Stimulated activated CD4-positive, alpha-beta T cell treated with anti-CD3 and anti-CD28 coated beads, TNF-alpha, amount 100 ng/mL, for 1 hour (primary cell): ENCODE data around the gene CDKN2C.

Source experiments
- DNase-seq, 3 donors: peaks; one replicate each; pipeline ENCODE4 v3.0.0-alpha.2; 2020; ENCODE audit warnings: low read depth in 3 of 3, low spot score in 1 of 3

The CDKN2C gene

DNA sequence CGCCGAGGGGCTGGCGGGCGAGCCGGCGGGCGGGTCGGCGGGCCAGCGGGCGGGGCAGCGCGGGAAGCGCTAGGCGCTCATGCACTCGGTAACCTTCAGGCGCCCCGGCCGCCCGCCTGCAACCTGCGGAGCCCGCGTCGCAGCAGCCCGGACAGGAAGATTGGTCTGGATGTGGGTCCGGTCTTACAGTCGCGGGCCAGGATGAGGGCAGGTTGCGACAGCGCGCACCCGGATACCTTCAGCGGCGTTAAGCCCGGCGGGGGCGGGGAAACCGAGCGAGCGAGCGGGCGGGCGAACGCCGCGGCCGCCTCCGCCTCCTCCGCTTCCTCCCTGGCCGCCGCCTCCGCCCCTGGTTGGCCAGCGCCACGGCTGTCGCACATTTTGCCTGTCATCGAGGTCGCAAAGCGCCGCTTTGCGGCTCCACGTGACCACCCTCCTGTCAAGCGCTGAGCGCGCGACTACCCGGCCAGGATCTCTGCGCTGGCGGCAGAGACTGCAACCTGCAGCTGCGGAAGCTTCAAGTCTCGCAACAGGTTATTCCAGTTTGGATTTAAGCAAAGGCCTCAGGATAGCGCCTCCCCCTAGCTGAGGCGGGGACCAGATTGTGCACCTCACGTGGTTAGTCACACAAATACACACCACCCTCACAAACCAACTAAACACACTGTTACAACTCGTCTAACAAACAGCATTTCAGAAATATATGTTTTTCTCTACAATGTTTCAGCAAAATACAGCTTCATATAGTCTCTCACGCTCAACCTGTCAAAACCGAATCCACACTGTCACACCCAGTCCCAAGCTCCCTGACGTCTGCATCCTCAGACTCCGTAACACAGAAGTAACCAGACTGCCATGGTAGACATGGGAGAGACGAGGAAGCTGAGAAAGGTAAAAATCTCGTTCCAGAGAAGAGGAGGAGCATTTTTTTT lies 9.9 kb upstream of the CDKN2C start, which contains the start of gene FAF1:
FAF1 (minus strand) TSS at position 355 of the 932 bp plus-strand sequence. CDS start 456 bp downstream, outside the sequence.
- peak; percentile 89 to 94 (median 91) for DNase-seq

DNA sequence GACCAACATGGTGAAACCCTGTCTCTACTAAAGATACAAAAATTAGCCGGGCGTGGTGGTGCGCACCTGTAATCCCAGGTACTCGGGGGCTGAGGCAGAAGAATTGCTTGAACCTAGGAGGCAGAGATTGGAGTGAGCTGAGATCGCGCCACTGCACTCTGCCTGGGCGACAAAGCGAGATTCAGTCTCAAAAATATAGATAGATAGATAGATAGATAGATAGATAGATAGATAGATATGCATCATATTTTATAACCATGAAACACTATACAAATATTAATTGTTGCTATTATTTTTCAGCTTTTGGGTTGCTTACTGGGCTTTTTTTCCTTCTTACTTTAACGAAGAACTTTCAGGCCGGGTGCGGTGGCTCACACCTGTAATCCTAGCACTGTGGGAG lies 5.2 kb upstream of the CDKN2C start:
- no peak for DNase-seq

DNA sequence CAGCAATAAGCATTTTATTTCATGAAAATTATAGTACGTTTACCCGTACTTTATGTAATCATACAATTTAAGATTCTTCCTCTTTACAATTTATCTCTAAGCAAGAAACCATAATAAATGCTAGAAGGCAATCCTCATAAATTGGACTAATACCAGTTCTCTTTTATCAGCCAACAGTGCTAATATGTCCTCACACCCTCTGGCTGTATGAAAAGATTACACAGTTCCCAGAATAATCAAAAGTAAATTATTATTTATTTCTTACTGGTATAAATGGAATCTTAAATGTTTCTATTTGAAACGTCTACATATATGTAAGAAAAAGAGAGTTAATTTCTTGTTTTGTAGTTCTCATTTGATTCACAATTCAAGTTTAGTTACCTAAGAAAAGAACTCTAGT lies 3.1 kb upstream of the CDKN2C start:
- no peak for DNase-seq

DNA sequence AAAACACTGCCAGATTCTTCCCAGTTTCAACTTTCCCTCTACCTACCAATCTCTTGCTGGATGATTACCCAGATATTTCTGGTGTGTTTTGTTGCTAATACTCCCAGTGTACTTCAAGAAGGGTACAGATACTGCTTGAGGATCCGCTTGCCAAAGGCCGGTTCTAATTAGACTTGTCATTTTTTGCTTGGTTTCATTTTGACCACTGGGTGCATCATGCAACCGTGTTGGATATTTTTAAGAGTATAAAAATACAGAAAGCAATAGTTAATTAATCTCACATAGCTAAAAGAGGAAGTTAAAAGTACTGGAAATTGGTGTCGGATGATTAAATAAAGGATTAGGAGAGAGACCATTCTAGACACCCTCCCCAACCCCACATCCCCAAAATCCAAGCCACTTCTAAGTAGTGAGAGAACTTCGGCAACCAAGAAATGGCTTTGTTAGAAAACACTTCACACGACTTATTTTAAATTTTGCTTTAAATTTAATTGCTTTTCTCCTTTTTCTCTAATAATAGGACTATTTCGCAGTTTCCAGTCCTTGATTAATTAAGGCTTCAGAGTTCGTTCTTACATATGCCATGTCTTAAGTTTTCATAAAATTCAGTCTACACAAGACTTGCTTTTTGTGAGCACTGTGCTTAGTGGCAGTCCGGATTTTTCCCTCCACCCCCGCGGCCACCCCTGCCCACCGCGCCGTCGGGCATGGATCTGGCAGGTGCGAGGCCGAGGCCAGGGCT lies 2.5 kb upstream of the CDKN2C start:
- DNase-seq, result no peak

DNA sequence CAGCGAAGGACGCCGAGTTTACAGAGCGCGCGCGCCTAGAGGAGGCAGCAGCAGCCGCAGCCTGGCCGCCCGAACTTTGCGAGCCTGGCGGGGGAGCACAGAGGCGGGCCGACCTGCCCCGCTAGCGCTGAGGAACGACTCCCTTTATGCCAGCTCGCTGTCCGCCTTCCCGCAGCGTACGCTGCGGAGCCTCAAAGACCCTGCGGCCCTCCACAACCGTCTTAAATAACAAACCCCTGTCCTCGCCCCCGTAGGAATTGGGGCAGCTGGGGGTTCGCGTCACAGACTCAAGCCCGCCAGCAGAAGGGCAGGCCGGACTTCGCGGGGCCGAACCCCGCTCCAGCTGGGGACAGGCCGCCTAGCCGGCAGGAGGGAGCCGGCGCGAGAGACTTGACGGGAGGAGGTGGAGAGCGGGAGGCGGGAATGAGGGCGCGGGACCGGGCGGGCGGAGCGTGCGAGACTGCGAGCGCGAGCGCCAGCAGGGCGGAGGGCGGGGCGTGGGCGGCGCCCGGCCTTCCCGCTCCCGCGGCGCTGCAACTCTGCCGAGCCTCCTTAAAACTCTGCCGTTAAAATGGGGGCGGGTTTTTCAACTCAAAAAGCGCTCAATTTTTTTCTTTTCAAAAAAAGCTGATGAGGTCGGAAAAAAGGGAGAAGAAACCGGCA lies 1.8 kb upstream of the CDKN2C start:
- DNase-seq, result peak in 2 of 3 donors; percentile 55 to 68

DNA sequence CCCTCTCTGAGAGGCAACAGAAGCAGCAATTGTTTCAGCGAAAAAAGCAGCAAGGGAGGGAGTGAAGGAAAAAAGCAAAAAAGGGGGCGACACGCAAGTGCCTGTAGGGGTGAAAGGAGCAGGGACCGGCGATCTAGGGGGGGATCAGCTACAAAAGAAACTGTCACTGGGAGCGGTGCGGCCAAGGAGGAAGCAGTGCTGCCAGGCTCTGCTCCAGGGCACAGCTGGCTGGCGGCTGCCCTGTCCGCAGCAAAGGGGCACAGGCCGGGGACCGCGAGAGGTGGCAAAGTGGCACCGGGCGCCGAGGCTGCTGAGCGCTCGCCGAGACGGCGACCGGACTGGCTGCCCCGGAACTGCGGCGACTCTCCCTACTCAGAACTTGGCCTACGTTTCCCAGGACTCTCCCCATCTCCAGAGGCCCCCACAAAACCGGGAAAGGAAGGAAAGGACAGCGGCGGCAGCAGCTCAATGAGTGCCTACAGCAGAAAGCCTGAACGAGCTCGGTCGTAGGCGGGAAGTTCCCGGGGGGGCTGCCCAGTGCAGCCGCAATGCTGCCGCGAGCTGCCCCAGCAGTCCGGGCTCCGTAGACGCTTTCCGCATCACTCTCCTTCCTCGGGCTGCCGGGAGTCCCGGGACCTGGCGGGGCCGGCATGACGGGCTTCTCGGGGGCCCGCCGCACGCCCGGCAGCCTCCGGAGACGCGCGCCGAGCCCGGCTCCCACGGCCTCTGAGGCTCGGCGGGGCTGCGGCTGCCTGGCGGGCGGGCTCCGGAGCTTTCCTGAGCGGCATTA lies 1.0 kb upstream of the CDKN2C start:
- DNase-seq, result peak in 1 of 3 donors; percentile 33

DNA sequence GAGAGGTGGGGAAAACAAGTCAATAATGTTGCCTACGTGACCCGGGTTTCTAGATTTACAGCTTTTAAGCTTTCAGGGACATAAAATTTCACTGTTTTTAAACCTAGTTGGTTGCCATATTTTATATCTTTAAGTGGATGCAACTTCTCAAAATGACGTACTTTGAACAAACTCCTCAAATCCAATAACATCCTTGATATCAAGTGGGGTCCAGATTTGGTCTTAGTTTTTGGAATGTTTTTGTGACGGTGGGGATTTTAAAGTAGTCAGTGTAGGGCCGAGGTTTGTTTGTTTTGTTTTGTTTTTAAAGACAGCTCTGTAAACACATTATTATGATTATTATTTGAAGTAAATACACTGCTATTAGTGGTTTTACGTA lies 453 bp downstream of the CDKN2C start:
- no peak for DNase-seq

DNA sequence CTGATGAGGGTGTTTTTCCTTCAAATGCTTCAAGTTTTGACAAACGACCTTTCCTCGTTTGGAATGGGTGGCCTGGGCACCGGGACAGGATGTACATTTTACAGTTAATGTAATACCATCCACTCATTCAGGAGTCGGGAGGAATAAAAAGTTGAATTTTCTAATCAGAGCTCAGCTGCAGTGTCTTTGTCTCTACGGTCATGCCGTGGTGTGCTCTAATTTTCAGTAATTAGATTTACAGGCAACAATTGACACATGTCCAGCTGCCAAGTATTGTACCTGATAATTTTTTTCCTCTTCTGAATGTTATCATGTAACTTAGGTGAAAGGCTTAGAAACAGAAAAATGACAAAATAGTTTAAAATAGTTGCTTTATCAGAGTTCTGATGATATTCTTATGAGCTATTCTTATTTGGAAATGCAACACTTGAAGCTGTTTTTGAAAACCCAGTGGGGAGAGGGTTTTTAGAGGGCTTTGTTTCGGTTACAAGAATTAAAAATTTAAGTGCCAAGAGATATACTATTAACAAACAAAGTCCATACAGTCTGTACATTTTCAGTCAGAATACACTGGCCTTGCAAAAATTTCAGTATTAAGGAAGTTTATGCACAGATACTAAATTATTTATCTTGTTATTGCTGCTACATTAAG lies 1.0 kb downstream of the CDKN2C start:
- no peak for DNase-seq

DNA sequence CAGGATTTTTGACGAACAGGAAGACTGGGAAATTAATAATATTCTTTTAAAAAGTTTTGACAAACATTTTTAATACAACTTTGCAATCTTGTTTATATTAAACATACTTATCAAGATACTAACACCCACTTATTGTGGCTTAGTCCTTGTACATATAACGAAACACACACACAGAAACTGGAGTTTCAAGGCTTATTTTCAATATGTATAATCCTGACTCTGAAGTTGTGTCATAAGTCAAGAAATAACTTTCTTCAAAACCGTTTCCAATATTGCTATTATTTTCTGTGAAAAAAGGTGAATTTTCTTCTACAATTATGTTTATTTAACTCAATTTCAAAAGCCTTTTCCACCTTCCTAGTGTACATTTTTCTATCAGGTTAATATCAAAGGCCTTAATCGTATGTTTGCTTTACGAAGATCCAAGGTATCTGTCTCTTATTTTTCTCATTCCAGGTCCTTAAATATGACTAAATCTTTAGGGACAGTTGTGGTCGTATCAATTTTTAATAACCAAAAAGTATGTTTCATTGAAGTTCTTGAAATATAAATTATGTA lies 1.8 kb downstream of the CDKN2C start:
- DNase-seq, result no peak

DNA sequence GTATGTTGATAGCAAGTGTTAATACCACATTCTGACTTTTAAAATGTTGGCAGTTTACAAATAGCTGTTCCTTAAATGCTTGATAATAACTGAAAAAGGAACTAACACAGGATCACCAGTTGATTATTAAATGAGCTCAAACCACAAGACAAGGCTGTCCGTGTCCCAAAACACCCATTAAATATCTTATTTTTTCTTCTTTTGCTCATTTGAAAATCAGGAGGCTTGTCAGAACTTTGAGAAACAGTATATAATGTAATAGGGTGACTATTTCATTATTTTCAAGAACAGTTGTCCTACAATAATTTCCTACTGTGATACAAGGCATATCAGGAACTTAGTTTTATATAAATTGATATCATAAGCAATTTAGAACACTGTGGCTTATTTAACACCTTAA lies 2.7 kb downstream of the CDKN2C start:
- DNase-seq, result no peak

DNA sequence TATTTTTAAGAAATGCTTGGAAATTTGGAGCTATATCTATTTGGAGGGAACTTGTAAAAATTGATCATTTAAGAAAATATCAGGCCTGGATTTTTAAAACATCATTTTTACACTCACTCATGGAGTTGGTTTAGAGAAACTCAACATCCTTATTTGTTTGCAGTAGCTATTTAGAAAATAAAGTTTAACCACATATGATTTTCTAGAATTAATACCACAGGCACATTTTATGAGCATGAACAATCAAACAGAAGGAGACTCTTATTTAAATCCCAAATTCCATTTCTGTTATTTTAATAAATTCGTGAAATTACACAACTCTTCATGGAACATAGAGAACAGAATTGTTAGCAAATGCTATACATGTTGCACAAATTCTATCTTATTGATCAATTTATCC lies 3.2 kb downstream of the CDKN2C start:
- no peak for DNase-seq

DNA sequence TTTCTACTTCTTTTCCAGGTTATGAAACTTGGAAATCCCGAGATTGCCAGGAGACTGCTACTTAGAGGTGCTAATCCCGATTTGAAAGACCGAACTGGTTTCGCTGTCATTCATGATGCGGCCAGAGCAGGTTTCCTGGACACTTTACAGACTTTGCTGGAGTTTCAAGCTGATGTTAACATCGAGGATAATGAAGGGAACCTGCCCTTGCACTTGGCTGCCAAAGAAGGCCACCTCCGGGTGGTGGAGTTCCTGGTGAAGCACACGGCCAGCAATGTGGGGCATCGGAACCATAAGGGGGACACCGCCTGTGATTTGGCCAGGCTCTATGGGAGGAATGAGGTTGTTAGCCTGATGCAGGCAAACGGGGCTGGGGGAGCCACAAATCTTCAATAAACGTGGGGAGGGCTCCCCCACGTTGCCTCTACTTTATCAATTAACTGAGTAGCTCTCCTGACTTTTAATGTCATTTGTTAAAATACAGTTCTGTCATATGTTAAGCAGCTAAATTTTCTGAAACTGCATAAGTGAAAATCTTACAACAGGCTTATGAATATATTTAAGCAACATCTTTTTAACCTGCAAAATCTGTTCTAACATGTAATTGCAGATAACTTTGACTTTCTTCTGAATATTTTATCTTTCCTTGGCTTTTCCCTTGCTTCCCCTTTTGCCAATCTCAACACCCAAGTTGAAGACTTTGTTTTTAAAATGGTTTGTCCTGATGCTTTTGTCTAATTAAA lies 4.0 kb downstream of the CDKN2C start:
- DNase-seq, result no peak

DNA sequence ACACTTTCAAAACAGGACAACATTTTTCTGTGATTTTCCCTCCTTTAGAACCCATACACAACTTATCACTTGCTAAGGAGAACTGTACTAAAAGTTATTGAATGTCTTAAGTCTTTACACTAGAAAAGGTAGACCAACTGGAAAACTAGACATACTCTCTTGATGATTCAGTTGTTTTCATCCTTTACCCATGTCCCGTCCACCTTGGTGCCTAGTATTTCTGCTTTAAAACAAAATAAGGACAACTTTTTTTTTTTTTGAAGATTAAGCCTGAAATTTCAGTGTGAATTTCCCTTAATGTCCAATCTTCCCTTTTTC lies 4.5 kb downstream of the CDKN2C start:
- no peak for DNase-seq

DNA sequence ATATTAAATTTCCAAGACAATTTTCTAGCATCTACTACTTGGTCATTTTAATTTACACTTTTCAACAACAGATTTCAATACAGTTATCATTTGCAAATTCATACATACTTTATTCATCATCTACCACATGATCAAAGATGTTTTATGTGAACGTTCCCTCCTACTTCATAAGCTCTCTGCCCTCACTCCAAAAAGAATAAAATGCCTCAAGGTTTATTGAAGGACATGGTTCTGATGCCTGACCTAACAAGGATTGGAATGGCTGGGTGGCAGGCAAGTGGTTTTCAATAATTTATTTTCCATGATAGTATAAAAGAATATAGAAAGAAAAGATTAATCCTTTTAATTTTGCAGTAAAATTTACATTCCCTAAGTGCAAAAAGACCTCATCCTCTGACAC lies 5.4 kb downstream of the CDKN2C start:
- no peak for DNase-seq

DNA sequence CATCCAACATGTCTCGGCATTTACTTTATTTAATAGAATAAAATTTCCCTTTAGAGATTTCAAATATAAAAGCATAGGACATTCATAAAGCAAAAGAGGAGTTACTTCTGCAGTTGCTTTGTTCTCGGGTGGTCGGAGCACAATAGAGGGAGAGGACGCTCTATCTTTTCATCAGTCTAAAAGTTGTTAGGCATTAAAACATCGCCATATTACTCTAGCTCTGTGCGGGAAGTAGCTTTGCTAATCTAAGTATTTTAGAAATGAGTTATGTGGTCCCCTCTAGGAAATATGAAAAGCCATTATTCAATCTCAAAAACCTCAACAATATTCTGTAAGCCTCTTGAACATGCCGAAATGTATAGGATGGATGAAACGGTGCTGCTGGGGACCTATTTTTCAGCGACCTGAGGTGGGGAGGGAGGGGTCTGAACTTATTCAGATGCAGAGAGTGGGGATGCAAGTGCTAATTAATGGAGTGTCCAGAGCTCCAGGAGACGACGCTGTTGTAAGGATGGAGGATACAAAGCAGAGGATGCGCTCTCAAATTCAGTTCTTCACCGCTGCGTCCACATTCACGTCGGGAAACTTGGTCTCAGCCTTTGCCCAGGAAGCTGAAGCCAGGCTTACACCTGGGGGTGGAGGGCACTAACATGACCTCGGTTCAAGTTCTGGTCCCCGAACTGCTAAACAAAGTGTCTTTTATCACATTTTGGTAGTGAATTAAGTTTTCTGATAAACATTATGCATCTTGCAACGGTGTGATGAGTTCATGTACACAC lies 6.3 kb downstream of the CDKN2C start:
- no peak for DNase-seq

DNA sequence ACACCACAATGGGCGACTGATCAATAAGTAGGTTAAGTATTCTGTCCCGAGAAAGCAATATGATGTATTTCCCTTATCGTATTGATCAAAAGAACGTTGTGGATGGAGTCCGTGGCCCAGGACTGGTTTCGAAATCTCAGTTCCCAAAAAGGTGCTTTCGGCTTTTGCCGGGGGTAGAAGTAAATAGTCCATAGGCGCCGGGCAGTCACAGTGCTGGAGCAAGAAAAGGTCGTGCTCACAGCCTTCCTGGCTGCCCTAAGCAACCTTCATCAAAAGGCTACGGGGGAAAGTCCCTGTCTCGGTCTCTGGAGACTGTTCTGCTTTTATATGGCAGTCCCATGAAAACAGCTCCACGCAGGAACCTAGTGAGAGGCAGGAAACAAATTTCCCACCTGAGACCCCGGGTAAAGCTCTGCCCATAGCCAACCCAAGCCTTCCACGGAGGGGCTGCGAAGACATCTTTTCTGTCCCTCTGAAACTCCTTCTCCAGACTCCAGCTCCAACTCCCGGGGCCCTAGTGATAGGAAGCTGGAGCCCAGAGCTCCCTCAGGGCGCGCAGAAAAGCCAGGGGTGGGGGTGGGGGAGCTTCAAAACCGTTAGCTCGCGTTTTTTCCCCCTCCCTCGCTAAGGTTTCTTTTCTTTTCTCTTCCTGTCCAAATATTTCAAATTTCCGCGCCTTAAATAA lies 7.0 kb downstream of the CDKN2C start:
- no peak for DNase-seq

DNA sequence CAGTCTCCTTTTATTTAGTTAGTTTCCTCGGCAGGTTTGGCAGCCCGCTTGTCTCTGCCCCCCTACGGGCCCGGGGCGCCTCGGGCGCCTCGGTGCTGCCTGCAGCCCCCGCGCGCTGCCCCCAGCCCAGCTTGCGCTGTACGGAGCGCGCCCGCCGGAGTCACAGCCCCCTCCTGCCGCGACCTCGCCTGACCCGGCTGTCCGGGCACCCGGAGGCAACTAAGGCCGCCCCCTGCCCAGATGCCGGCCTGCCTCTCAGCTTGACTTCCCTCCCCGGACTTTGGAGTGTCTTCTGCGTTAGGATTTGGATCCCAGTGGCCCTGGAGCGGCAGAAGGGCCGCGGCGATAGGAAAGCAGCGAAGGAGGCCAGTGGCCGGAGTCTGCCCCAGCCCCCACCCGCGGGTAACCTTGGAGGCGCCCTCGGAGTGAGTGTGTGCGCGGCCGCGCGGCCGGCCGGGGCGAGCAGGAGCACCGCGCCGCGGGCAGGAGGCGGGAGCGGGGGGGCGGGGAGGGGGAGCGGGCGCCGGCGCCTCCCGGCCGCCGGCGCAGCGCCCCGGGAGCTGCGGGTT lies 7.6 kb downstream of the CDKN2C start:
- DNase-seq, result no peak
